NB4 (cell line): Measurements from ENCODE around the gene NUAK2.

Source experiments
- MAX ChIP-seq: IDR thresholded peaks from 2 replicates; pipeline ENCODE4 v1.6.1; 2011; ENCODE audit warnings: low read depth, low read length
- TF ChIP-seq, protein P1 (sequence below): IDR thresholded peaks from one replicate; pipeline ENCODE4 v1.5.1; 2012; ENCODE audit warnings: low read depth, low read length

DNA sequence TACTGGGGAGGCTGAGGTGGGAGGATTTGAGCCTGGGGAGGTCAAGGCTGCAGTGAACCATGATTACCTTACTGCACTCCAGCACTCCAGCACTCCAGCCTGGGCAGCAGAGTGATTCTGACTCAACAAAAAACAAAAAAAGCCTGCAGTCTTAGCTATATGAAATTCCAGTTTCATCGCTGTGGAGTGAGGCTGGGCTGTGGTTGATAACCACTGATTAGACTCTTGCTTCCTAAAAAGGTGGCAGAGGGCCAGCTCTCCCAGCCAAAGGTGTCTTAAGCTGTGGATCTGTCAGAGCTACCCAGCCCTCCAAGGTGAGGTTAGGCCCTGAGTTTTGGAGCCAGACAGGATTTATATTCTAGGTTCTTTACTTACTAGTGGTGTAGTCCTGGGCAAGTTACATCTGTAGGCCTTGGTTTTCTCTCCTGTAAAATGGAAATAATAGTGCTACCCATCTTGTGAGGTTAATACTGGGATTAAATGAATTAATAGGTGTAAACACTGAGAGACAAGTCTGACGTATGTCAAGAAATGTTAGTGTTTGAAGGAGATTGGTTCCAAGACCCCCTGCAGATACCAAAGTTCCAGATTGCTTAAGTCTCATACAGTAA is 57.9 kb downstream of the NUAK2 start:
- TF ChIP-seq, protein P1, sequence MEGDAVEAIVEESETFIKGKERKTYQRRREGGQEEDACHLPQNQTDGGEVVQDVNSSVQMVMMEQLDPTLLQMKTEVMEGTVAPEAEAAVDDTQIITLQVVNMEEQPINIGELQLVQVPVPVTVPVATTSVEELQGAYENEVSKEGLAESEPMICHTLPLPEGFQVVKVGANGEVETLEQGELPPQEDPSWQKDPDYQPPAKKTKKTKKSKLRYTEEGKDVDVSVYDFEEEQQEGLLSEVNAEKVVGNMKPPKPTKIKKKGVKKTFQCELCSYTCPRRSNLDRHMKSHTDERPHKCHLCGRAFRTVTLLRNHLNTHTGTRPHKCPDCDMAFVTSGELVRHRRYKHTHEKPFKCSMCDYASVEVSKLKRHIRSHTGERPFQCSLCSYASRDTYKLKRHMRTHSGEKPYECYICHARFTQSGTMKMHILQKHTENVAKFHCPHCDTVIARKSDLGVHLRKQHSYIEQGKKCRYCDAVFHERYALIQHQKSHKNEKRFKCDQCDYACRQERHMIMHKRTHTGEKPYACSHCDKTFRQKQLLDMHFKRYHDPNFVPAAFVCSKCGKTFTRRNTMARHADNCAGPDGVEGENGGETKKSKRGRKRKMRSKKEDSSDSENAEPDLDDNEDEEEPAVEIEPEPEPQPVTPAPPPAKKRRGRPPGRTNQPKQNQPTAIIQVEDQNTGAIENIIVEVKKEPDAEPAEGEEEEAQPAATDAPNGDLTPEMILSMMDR, result no peak
- TF ChIP-seq MAX, result no peak
